Measurements from ENCODE around the gene ARL16.

DNA sequence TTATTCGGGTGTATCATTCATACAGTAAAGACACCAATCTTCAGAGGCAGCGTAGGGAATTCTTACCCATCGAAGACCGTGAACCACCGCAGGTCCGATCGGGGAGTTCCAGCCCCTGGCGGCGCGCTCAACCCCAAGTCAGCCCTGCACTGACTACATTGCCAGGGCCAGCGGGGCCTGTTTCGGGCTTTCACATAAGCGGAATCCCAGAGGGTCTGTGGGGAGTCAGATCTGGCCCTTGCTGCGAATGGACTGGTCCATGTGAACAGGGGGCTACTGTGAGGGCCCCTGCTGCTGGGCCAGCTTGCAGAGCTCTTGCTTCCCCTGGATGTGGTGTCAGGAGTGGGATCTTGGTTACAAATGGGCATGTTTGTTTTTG lies 34.9 kb downstream of the ARL16 start:
- TF ChIP-seq, protein P1, sequence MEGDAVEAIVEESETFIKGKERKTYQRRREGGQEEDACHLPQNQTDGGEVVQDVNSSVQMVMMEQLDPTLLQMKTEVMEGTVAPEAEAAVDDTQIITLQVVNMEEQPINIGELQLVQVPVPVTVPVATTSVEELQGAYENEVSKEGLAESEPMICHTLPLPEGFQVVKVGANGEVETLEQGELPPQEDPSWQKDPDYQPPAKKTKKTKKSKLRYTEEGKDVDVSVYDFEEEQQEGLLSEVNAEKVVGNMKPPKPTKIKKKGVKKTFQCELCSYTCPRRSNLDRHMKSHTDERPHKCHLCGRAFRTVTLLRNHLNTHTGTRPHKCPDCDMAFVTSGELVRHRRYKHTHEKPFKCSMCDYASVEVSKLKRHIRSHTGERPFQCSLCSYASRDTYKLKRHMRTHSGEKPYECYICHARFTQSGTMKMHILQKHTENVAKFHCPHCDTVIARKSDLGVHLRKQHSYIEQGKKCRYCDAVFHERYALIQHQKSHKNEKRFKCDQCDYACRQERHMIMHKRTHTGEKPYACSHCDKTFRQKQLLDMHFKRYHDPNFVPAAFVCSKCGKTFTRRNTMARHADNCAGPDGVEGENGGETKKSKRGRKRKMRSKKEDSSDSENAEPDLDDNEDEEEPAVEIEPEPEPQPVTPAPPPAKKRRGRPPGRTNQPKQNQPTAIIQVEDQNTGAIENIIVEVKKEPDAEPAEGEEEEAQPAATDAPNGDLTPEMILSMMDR (conservative IDR thresholded peaks at IDR 0.05): no peak
- no peak for TF ChIP-seq EZH2 (IDR thresholded peaks at IDR 0.05; ENCODE audit: low read depth)
